ENCODE data around the gene KLHDC7B.

The KLHDC7B gene

GRCh38 chr22:50576070-50576469 is 30.4 kb downstream of the KLHDC7B start:
- DNase-seq = no peak

GRCh38 chr22:50576806-50577696 is 31.4 kb downstream of the KLHDC7B start:
- no peak for DNase-seq

GRCh38 chr22:50577697-50577986 is 31.9 kb downstream of the KLHDC7B start:
- no peak for DNase-seq

GRCh38 chr22:50577987-50578775 is 32.5 kb downstream of the KLHDC7B start, which contains the start of gene CPT1B:
TSS of gene CPT1B (minus strand) at chr22:50578427. CDS start at chr22:50577915, 512 bp downstream.
- DNase-seq = peak; percentile 48

GRCh38 chr22:50578776-50579310 is 33.1 kb downstream of the KLHDC7B start:
- no peak for DNase-seq

GRCh38 chr22:50579752-50580151 is 34.1 kb downstream of the KLHDC7B start:
- DNase-seq = no peak

GRCh38 chr22:50581031-50581949 is 35.6 kb downstream of the KLHDC7B start:
- no peak for DNase-seq

- DNase-seq = peak; percentile 71
Observed at GRCh38 chr22:50581950-50582492, 36.3 kb downstream of the KLHDC7B start.

- peak; percentile 99 for DNase-seq
Observed at GRCh38 chr22:50582493-50583293, 37.0 kb downstream of the KLHDC7B start, which contains the start of gene CHKB. TSS of gene CHKB (minus strand) at chr22:50582849. CDS start at chr22:50582781, 68 bp downstream.

GRCh38 chr22:50583294-50583861 is 37.7 kb downstream of the KLHDC7B start:
- DNase-seq = peak; percentile 39

- no peak for DNase-seq
Observed at GRCh38 chr22:50584106-50585096, 38.7 kb downstream of the KLHDC7B start.

- DNase-seq = no peak
Observed at GRCh38 chr22:50585238-50585637, 39.5 kb downstream of the KLHDC7B start.

- DNase-seq = no peak
Observed at GRCh38 chr22:50585781-50586180, 40.1 kb downstream of the KLHDC7B start.

GRCh38 chr22:50586416-50586815 is 40.7 kb downstream of the KLHDC7B start:
- no peak for DNase-seq

GRCh38 chr22:50587407-50587806 is 41.7 kb downstream of the KLHDC7B start:
- DNase-seq = no peak

GRCh38 chr22:50595189-50595588 is 49.5 kb downstream of the KLHDC7B start:
- DNase-seq = no peak

- no peak for DNase-seq
Observed at GRCh38 chr22:50597097-50597496, 51.4 kb downstream of the KLHDC7B start.

- DNase-seq = peak; percentile 43
Observed at GRCh38 chr22:50599816-50600455, 54.2 kb downstream of the KLHDC7B start.

GRCh38 chr22:50600538-50600937 is 54.8 kb downstream of the KLHDC7B start, which contains the start of gene MAPK8IP2:
TSS of gene MAPK8IP2 (plus strand) at chr22:50600793. CDS start at chr22:50600819, 26 bp downstream.
- DNase-seq = peak; percentile 58

Data from NCI-H2171 treated with DMSO at 0.1 percent for 48 hours (cell line).